Ovary (tissue), 9 donors: Measurements from ENCODE around the gene GPHN. TPM values are rescaled to one million over a fixed set of nuclear protein-coding genes. Genes with fewer than 3 reads are reported as not detected.
"Not testable (repeated sequence)": the region's sequence is repeated elsewhere in the genome, so short reads cannot be mapped to it uniquely, and the experiment has no call there.

Experiments used
- DNase-seq, 5 donors: peaks; one replicate each; pipeline ENCODE4 v3.0.0-alpha.2; 2019 to 2020
- H3K27ac ChIP-seq, 2 donors: fragments of 200-600 bp; one replicate each; pipeline versions ENCODE4 v1.5.1 to v1.8.0; 2019 to 2022
- H3K27me3 ChIP-seq: fragments of 200-600 bp; one replicate; pipeline ENCODE4 v1.8.0; 2022
- H3K36me3 ChIP-seq: fragments of 200-600 bp; sonication (generic); one replicate; pipeline ENCODE4 v1.5.1; 2019
- H3K4me1 ChIP-seq: one replicate; pipeline ENCODE4 v1.8.1; 2013; ENCODE audit warnings: mild to moderate bottlenecking, moderate library complexity; ENCODE audit not compliant: insufficient read depth
- H3K4me3 ChIP-seq: fragments of 200-600 bp; sonication (generic); one replicate; pipeline ENCODE4 v1.5.1; 2017
- H3K9me3 ChIP-seq, 2 donors: fragments of 200-600 bp in 1 of 2; sonication (generic) in 1 of 2; one replicate each; pipeline versions ENCODE4 v1.5.1 to v1.8.1; 2013 to 2019; ENCODE audit warnings: mild to moderate bottlenecking in 1 of 2, moderate library complexity in 1 of 2
- CTCF ChIP-seq, 3 donors: fragments of 450-650 bp in 2 of 3; fragments of 200-600 bp in 1 of 3; IDR thresholded peaks; one replicate each; pipeline versions ENCODE4 v1.5.1 to v1.8.0; 2016 to 2022; ENCODE audit warnings: antibody characterized with exemption in 3 of 3, mild to moderate bottlenecking in 1 of 3
- EP300 ChIP-seq: sonication (generic); formaldehyde crosslinking; IDR thresholded peaks from one replicate; pipeline ENCODE4 v1.6.1; 2017; ENCODE audit warnings: antibody characterized with exemption
- POLR2A ChIP-seq: fragments of 450-650 bp; IDR thresholded peaks from one replicate; pipeline ENCODE4 v1.6.1; 2017; ENCODE audit warnings: antibody characterized with exemption, mild to moderate bottlenecking, moderate library complexity
- WGBS, 3 donors: extraction: QIAGEN DNeasy Blood & Tissue Kit in 1 of 3; methylation state at CpG; one replicate each; pipeline versions ENCODE4 v1.1.5 to v1.1.7; 2013 to 2017; 5-methylcytosine and 5-hydroxymethylcytosine counted together
- intact Hi-C, 4 donors: fragments of 100-400 bp; cut with DNase I; formaldehyde crosslinking; loops; one replicate each; pipeline versions ENCODE4 v1.11.0 to v1.15.1; 2022 to 2023
- polyA plus RNA-seq, 2 donors: library from polyadenylated mRNA; stranded (reverse); fragments of 200-250 nt in 1 of 2; fragments of 350-450 nt in 1 of 2; fragmentation: Illumina TruSeq in 1 of 2; extraction: RNeasy Lipid Tissue Mini Kit (QIAGEN cat#74804) in 1 of 2; gene quantifications; one replicate each; pipeline ENCODE4 v1.2.3, GENCODE V29; 2013 to 2014
- total RNA-seq, 7 donors: library from RNA; depleted of rRNA in 2 of 7; stranded (reverse); fragments of >200 nt in 2 of 7; fragmentation: NEBNext Ultra II Directional in 3 of 7; extraction: Animal tissue kit (Norgen Biotek cat#: 25700) in 3 of 7; gene quantifications; one replicate each; pipeline versions ENCODE4 v1.1.0 to v1.2.4, GENCODE V29; 2016 to 2023
- donor health status: DM: no; HTN: no; CAD: no; lungs with moderate emphysema.
- donor health status: DM: no; HTN: no; CAD: no.
- donor health status: Bipolar disorder and iron deficiency.
- donor health status: DM: yes; HTN: yes; CAD: no.
- donor health status: DM: no; HTN: no; CAD: no.
- donor health status: DM: yes; HTN: yes; CAD: no.

The GPHN gene
- total and polyA plus RNA-seq, 9 donors: 8.3 to 44.9 (median 20.3) TPM

- intact Hi-C loops: no loop called here
- no peaks in the 10 kb centered on the region for H3K4me1 ChIP-seq
- H3K27ac ChIP-seq: no peak overlapping the region
- H3K36me3 ChIP-seq: no peaks in the 10 kb centered on the region
- H3K27me3 ChIP-seq: no peaks in the 10 kb centered on the region
- DNase-seq: no peak
- no peaks in the 10 kb centered on the region for H3K9me3 ChIP-seq
- H3K4me3 ChIP-seq: no peak overlapping the region
- WGBS, 3 donors: 61 to 73% (median 71%) methylated on average over 3 of the region's 3 CpGs
- TF ChIP-seq CTCF (IDR thresholded peaks at IDR 0.05): no peak
- no peak for TF ChIP-seq EP300
- TF ChIP-seq POLR2A: no peak
These were observed 31.1 kb downstream of the GPHN start for GRCh38 chr14:66539034-66539433.

- TF ChIP-seq POLR2A: no peak
- TF ChIP-seq CTCF (IDR thresholded peaks at IDR 0.05): no peak
- TF ChIP-seq EP300: no peak
- Histone ChIP-seq H3K27me3 (no peaks in the 10 kb centered on the region), H3K4me1 (no peaks in the 10 kb centered on the region), H3K27ac (no peak overlapping the region), H3K36me3 (no peaks in the 10 kb centered on the region), H3K4me3 (no peak overlapping the region), H3K9me3 (no peaks in the 10 kb centered on the region)
- intact Hi-C loops: no loop called here
- 13 to 26% (median 13%) methylated on average over 1 of the region's 1 CpG for WGBS, 3 donors
- DNase-seq: no peak
These were observed 32.1 kb downstream of the GPHN start for GRCh38 chr14:66540038-66540437.

DNA sequence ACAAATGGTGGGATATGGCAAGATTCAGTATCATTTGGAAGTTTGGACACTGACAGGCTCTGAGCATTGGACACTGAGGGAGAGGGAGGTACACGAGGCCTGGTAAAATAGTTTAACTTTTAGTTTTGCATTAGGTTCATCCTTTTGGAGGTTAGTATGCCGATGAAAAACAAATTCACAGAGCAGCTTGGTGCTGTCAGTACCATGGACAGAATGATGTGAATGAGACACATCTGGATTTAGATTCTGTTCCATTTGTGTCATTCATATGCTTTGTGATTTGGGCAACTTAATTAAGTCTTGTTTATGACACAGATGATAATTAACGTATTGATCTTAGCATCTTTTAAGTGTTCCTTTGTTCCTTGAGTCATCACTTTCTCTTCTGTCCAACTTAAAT lies 33.7 kb downstream of the GPHN start:
- Histone ChIP-seq H3K36me3 (no peaks in the 10 kb centered on the region), H3K9me3 (no peaks in the 10 kb centered on the region), H3K27ac (no peak overlapping the region), H3K27me3 (no peaks in the 10 kb centered on the region), H3K4me1 (no peaks in the 10 kb centered on the region), H3K4me3 (no peak overlapping the region)
- intact Hi-C loops: no loop called here
- WGBS, 3 donors: 82 to 91% (median 86%) methylated on average over 3 of the region's 3 CpGs
- TF ChIP-seq CTCF (IDR thresholded peaks at IDR 0.05) (no peak), POLR2A (no peak), EP300 (no peak)
- no peak for DNase-seq

- Histone ChIP-seq H3K27me3 (no peaks in the 10 kb centered on the region), H3K4me1 (no peaks in the 10 kb centered on the region), H3K36me3 (no peaks in the 10 kb centered on the region), H3K27ac (no peak overlapping the region), H3K4me3 (no peak overlapping the region), H3K9me3 (no peaks in the 10 kb centered on the region)
- 49 to 84% (median 84%) methylated on average over 2 of the region's 2 CpGs for WGBS, 3 donors
- no peak for DNase-seq
- intact Hi-C loops: no loop called here
- TF ChIP-seq EP300 (no peak), POLR2A (no peak), CTCF (IDR thresholded peaks at IDR 0.05) (no peak)
These were observed 36.0 kb downstream of the GPHN start for GRCh38 chr14:66543996-66544395.

- intact Hi-C loops, DNase-seq, H3K9me3 ChIP-seq, H3K27ac ChIP-seq, H3K36me3 ChIP-seq, H3K4me3 ChIP-seq, H3K27me3 ChIP-seq, H3K4me1 ChIP-seq: not testable (repeated sequence)
- 90 to 100% (median 98%) methylated on average over 1 to 21 of the region's 32 CpGs for WGBS, 3 donors
These were observed 37.2 kb downstream of the GPHN start for GRCh38 chr14:66545191-66545590.

DNA sequence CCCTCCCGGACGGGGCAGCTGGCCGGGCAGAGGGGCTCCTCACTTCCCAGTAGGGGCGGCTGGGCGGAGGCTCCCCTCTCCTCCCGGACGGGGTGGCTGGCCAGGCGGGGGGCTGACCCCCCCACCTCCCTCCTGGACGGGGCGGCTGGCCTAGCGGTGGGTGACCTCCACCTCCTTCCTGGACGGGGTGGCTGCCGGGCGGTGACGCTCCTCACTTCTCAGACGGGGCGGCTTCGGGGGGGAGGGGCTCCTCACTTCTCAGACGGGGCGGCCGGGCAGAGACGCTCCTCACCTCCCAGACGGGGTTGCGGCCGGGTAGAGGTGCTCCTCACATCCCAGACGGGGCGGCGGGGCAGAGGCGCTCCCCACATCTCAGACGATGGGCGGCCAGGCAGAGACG lies 37.8 kb downstream of the GPHN start:
- H3K36me3 ChIP-seq, H3K27ac ChIP-seq, H3K27me3 ChIP-seq, intact Hi-C loops, H3K9me3 ChIP-seq, H3K4me1 ChIP-seq, H3K4me3 ChIP-seq, DNase-seq: not testable (repeated sequence)
- 96 to 98% (median 97%) methylated on average over 17 to 27 of the region's 32 CpGs for WGBS, 3 donors
